Measurements from ENCODE around the gene IRF2BP1.

DNA sequence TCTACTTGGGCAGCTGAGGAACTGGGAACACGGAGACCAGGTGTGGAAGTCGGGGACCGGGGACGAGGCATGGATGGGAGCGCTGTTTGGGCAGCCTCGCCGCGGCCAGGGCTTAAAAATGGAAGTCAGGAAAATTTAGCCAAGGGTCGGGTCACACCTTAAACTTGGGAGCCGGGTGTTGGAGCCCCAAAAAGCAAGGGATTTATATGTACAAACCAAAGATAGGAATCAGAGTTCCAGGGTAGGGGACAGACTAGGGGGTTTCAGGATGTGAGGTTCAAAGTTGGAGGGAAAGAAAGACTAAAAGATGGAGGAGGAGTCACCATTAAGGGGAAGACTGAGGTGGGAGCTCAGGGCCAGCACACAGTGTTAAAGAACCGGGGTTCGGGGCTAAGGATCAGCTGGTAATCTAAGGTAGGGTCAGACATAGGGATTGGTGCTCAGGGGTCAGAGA is 21.3 kb downstream of the IRF2BP1 start:
- TF ChIP-seq EZH2 (IDR thresholded peaks at IDR 0.05; ENCODE audit: insufficient read depth, low read length), result peak; percentile 97
- no peak for TF ChIP-seq CTCF (IDR thresholded peaks at IDR 0.05; ENCODE audit: insufficient read depth, low read depth, low read length)

Measured in astrocyte (in vitro differentiated cells and primary cell).